ENCODE measurements around the gene RPS6KL1.

Gene RPS6KL1

GRCh38 chr14:74941676-74942097 is 18.6 kb upstream of the RPS6KL1 start:
- peak overlapping the region in 1 of 2 experiments; percentile 64 for H3K14ac ChIP-seq (ENCODE audit: low read length in 2 of 2)
- no peak overlapping the region for H3K23ac ChIP-seq (ENCODE audit: low read length in 2 of 2)
- peak overlapping the region; percentile 33 for H3K9ac ChIP-seq (ENCODE audit: low read length)
- H3K4me3 ChIP-seq (ENCODE audit: insufficient read depth in 1 of 2, low read depth in 1 of 2, low read length in 2 of 2) = peak overlapping the region in 1 of 2 experiments; percentile 11
- peak overlapping the region; percentile 23 to 46 for H3K18ac ChIP-seq (ENCODE audit: low read depth in 1 of 2, low read length in 2 of 2)
- H2BK120ac ChIP-seq (ENCODE audit: low read depth, low read length) = no peak overlapping the region
- WGBS = 49% methylated on average over 13 of the region's 13 CpGs
- peak overlapping the region; percentile 83 for H2BK15ac ChIP-seq (ENCODE audit: low read depth, poor library complexity, severe bottlenecking)
- H3K4me1 ChIP-seq (ENCODE audit: control insufficient read depth, insufficient read depth, low read depth, low read length) = peaks cover 27% of the 10 kb centered on the region
- H3K9me3 ChIP-seq (ENCODE audit: control insufficient read depth, low read length) = no peaks in the 10 kb centered on the region
- peak overlapping the region; percentile 85 for H2AK5ac ChIP-seq (ENCODE audit: low read length, severe bottlenecking)
- H2BK5ac ChIP-seq (ENCODE audit: low read depth, low read length, poor library complexity, severe bottlenecking) = no peak overlapping the region
- H4K91ac ChIP-seq (ENCODE audit: low read length) = peak overlapping the region; percentile 58
- H3K79me1 ChIP-seq (replicated peaks; ENCODE audit: low read length, poor library complexity, severe bottlenecking) = no peaks in the 10 kb centered on the region
- peak overlapping the region; percentile 22 for H4K8ac ChIP-seq (ENCODE audit: low read length)
- H3K4ac ChIP-seq (ENCODE audit: low read depth in 1 of 2, low read length in 2 of 2) = peak overlapping the region in 1 of 2 experiments; percentile 2
- peaks cover 0 to 3% of the 10 kb centered on the region in 2 experiments for H3K36me3 ChIP-seq (ENCODE audit: control insufficient read depth in 1 of 2, insufficient read depth in 2 of 2, low read depth in 1 of 2, low read length in 2 of 2)
- DNase-seq = peak; percentile 63
- H3K4me2 ChIP-seq (ENCODE audit: low read length, poor library complexity, severe bottlenecking) = peak overlapping the region; percentile 32
- H2AFZ ChIP-seq (ENCODE audit: low read depth, low read length) = no peak overlapping the region
- H3K27me3 ChIP-seq (ENCODE audit: control insufficient read depth in 1 of 2, insufficient read depth in 1 of 2, low read length in 2 of 2) = no peaks in the 10 kb centered on the region
- no peak overlapping the region for H3K27ac ChIP-seq (ENCODE audit: low read length, poor library complexity, severe bottlenecking)
- peak overlapping the region; percentile 72 to 93 for H2BK12ac ChIP-seq (ENCODE audit: low read length in 2 of 2)

- no peak overlapping the region for H2BK5ac ChIP-seq (ENCODE audit: low read depth, low read length, poor library complexity, severe bottlenecking)
- no peak for DNase-seq
These were observed 18.0 kb upstream of the RPS6KL1 start for GRCh38 chr14:74940956-74941565.

GRCh38 chr14:74938531-74939495 is 15.8 kb upstream of the RPS6KL1 start:
- no peak for DNase-seq
- Histone ChIP-seq H3K27me3 (ENCODE audit: control insufficient read depth in 1 of 2, insufficient read depth in 1 of 2, low read length in 2 of 2) (peaks cover 0 to under 1% of the 10 kb centered on the region in 2 experiments), H3K4me1 (ENCODE audit: control insufficient read depth, insufficient read depth, low read depth, low read length) (peaks cover 26% of the 10 kb centered on the region), H3K18ac (ENCODE audit: low read depth in 1 of 2, low read length in 2 of 2) (peak overlapping the region; percentile 46 to 86), H4K91ac (ENCODE audit: low read length) (peak overlapping the region; percentile 90), H3K4me3 (ENCODE audit: insufficient read depth in 1 of 2, low read depth in 1 of 2, low read length in 2 of 2) (no peak overlapping the region), H3K36me3 (ENCODE audit: control insufficient read depth in 1 of 2, insufficient read depth in 2 of 2, low read depth in 1 of 2, low read length in 2 of 2) (peaks cover 0 to 3% of the 10 kb centered on the region in 2 experiments), H2BK12ac (ENCODE audit: low read length in 2 of 2) (peak overlapping the region; percentile 33 to 47), H3K4me2 (ENCODE audit: low read length, poor library complexity, severe bottlenecking) (no peak overlapping the region), H3K9me3 (ENCODE audit: control insufficient read depth, low read length) (no peaks in the 10 kb centered on the region), H3K79me1 (replicated peaks; ENCODE audit: low read length, poor library complexity, severe bottlenecking) (no peaks in the 10 kb centered on the region), H3K4ac (ENCODE audit: low read depth in 1 of 2, low read length in 2 of 2) (peak overlapping the region; percentile 12 to 15), H3K23ac (ENCODE audit: low read length in 2 of 2) (no peak overlapping the region), H2BK120ac (ENCODE audit: low read depth, low read length) (peak overlapping the region; percentile 65), H3K14ac (ENCODE audit: low read length in 2 of 2) (peak overlapping the region in 1 of 2 experiments; percentile 84), H4K8ac (ENCODE audit: low read length) (peak overlapping the region; percentile 75), H2BK5ac (ENCODE audit: low read depth, low read length, poor library complexity, severe bottlenecking) (no peak overlapping the region), H2BK15ac (ENCODE audit: low read depth, poor library complexity, severe bottlenecking) (peak overlapping the region; percentile 55), H2AFZ (ENCODE audit: low read depth, low read length) (no peak overlapping the region), H3K9ac (ENCODE audit: low read length) (peak overlapping the region; percentile 57), H2AK5ac (ENCODE audit: low read length, severe bottlenecking) (peak overlapping the region; percentile 30), H3K27ac (ENCODE audit: low read length, poor library complexity, severe bottlenecking) (no peak overlapping the region)
- WGBS = over 99% methylated on average over 9 of the region's 10 CpGs

More at GRCh38 chr14:74940956-74941565, 18.0 kb upstream of the RPS6KL1 start:
- no peak overlapping the region for H3K23ac ChIP-seq (ENCODE audit: low read length in 2 of 2)
- H3K14ac ChIP-seq (ENCODE audit: low read length in 2 of 2) = no peak overlapping the region
- H3K4ac ChIP-seq (ENCODE audit: low read depth in 1 of 2, low read length in 2 of 2) = peak overlapping the region in 1 of 2 experiments; percentile 8
- H2BK120ac ChIP-seq (ENCODE audit: low read depth, low read length) = no peak overlapping the region
- H3K9ac ChIP-seq (ENCODE audit: low read length) = peak overlapping the region; percentile 33
- no peak overlapping the region for H2BK15ac ChIP-seq (ENCODE audit: low read depth, poor library complexity, severe bottlenecking)
- no peak overlapping the region for H2AFZ ChIP-seq (ENCODE audit: low read depth, low read length)
- H3K4me1 ChIP-seq (ENCODE audit: control insufficient read depth, insufficient read depth, low read depth, low read length) = peaks cover 26% of the 10 kb centered on the region
- no peak overlapping the region for H3K4me2 ChIP-seq (ENCODE audit: low read length, poor library complexity, severe bottlenecking)
- H3K27me3 ChIP-seq (ENCODE audit: control insufficient read depth in 1 of 2, insufficient read depth in 1 of 2, low read length in 2 of 2) = no peaks in the 10 kb centered on the region
- no peak overlapping the region for H3K4me3 ChIP-seq (ENCODE audit: insufficient read depth in 1 of 2, low read depth in 1 of 2, low read length in 2 of 2)
- peak overlapping the region; percentile 44 for H4K91ac ChIP-seq (ENCODE audit: low read length)
- H2AK5ac ChIP-seq (ENCODE audit: low read length, severe bottlenecking) = peak overlapping the region; percentile 85
- 89% methylated on average over 16 of the region's 18 CpGs for WGBS
- H3K79me1 ChIP-seq (replicated peaks; ENCODE audit: low read length, poor library complexity, severe bottlenecking) = no peaks in the 10 kb centered on the region
- peak overlapping the region; percentile 38 to 46 for H3K18ac ChIP-seq (ENCODE audit: low read depth in 1 of 2, low read length in 2 of 2)
- H3K36me3 ChIP-seq (ENCODE audit: control insufficient read depth in 1 of 2, insufficient read depth in 2 of 2, low read depth in 1 of 2, low read length in 2 of 2) = peaks cover 0 to 3% of the 10 kb centered on the region in 2 experiments
- peak overlapping the region; percentile 22 for H4K8ac ChIP-seq (ENCODE audit: low read length)
- no peak overlapping the region for H3K27ac ChIP-seq (ENCODE audit: low read length, poor library complexity, severe bottlenecking)
- H3K9me3 ChIP-seq (ENCODE audit: control insufficient read depth, low read length) = no peaks in the 10 kb centered on the region
- H2BK12ac ChIP-seq (ENCODE audit: low read length in 2 of 2) = peak overlapping the region; percentile 72 to 93

GRCh38 chr14:74937171-74937570 is 14.1 kb upstream of the RPS6KL1 start:
- no peak for DNase-seq
- no peak overlapping the region for H3K4me3 ChIP-seq (ENCODE audit: insufficient read depth in 1 of 2, low read depth in 1 of 2, low read length in 2 of 2)
- H3K4me2 ChIP-seq (ENCODE audit: low read length, poor library complexity, severe bottlenecking) = no peak overlapping the region
- peaks cover 25% of the 10 kb centered on the region for H3K4me1 ChIP-seq (ENCODE audit: control insufficient read depth, insufficient read depth, low read depth, low read length)
- no peak overlapping the region for H4K91ac ChIP-seq (ENCODE audit: low read length)
- H3K14ac ChIP-seq (ENCODE audit: low read length in 2 of 2) = no peak overlapping the region
- H3K18ac ChIP-seq (ENCODE audit: low read depth in 1 of 2, low read length in 2 of 2) = no peak overlapping the region
- no peak overlapping the region for H3K4ac ChIP-seq (ENCODE audit: low read depth in 1 of 2, low read length in 2 of 2)
- no peak overlapping the region for H2AFZ ChIP-seq (ENCODE audit: low read depth, low read length)
- H2BK15ac ChIP-seq (ENCODE audit: low read depth, poor library complexity, severe bottlenecking) = no peak overlapping the region
- peaks cover 0 to 3% of the 10 kb centered on the region in 2 experiments for H3K27me3 ChIP-seq (ENCODE audit: control insufficient read depth in 1 of 2, insufficient read depth in 1 of 2, low read length in 2 of 2)
- H2BK5ac ChIP-seq (ENCODE audit: low read depth, low read length, poor library complexity, severe bottlenecking) = no peak overlapping the region
- H3K79me1 ChIP-seq (replicated peaks; ENCODE audit: low read length, poor library complexity, severe bottlenecking) = no peaks in the 10 kb centered on the region
- no peak overlapping the region for H2BK12ac ChIP-seq (ENCODE audit: low read length in 2 of 2)
- H3K36me3 ChIP-seq (ENCODE audit: control insufficient read depth in 1 of 2, insufficient read depth in 2 of 2, low read depth in 1 of 2, low read length in 2 of 2) = peaks cover 0 to 3% of the 10 kb centered on the region in 2 experiments
- H3K9ac ChIP-seq (ENCODE audit: low read length) = no peak overlapping the region
- no peak overlapping the region for H2AK5ac ChIP-seq (ENCODE audit: low read length, severe bottlenecking)
- H4K8ac ChIP-seq (ENCODE audit: low read length) = no peak overlapping the region
- H2BK120ac ChIP-seq (ENCODE audit: low read depth, low read length) = no peak overlapping the region
- 100% methylated on average over 1 of the region's 2 CpGs for WGBS
- no peak overlapping the region for H3K23ac ChIP-seq (ENCODE audit: low read length in 2 of 2)
- H3K27ac ChIP-seq (ENCODE audit: low read length, poor library complexity, severe bottlenecking) = no peak overlapping the region
- H3K9me3 ChIP-seq (ENCODE audit: control insufficient read depth, low read length) = no peaks in the 10 kb centered on the region

All from mesenchymal stem cell (in vitro differentiated cells and primary cell).